Hepatocyte (in vitro differentiated cells): ENCODE results near the gene YPEL1.

Experiments
- EZH2 ChIP-seq: fragments of 200-600 bp; sonication (generic); IDR thresholded peaks from 2 replicates; pipeline ENCODE4 v1.6.1; 2016; ENCODE audit warnings: antibody characterized with exemption, mild to moderate bottlenecking, borderline replicate concordance
- TF ChIP-seq, protein P1 (sequence below): fragments of 200-600 bp; sonication (generic); IDR thresholded peaks from 2 replicates; pipeline ENCODE4 v1.5.1; 2016; ENCODE audit warnings: antibody characterized with exemption, mild to moderate bottlenecking; ENCODE audit not compliant: poor library complexity

DNA sequence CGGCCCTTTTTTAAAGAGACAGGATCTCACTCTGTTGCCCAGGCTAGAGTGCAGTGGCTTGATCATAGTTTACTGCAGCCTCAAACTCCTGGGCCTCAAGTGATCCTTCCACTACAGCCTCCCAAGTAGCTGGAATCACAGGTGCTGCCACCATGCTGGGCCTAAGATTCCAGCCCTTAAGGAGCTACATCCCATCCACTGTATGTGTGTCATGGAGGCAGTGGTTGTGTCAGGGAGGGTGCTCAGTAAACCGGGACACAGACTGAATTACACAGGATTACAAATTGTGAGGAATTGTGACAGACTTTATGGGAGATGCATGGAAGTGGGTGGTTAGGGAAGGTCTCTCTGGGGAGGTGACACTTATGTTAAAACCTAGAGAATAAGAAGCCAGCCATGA is 71.9 kb downstream of the YPEL1 start:
- TF ChIP-seq, protein P1, sequence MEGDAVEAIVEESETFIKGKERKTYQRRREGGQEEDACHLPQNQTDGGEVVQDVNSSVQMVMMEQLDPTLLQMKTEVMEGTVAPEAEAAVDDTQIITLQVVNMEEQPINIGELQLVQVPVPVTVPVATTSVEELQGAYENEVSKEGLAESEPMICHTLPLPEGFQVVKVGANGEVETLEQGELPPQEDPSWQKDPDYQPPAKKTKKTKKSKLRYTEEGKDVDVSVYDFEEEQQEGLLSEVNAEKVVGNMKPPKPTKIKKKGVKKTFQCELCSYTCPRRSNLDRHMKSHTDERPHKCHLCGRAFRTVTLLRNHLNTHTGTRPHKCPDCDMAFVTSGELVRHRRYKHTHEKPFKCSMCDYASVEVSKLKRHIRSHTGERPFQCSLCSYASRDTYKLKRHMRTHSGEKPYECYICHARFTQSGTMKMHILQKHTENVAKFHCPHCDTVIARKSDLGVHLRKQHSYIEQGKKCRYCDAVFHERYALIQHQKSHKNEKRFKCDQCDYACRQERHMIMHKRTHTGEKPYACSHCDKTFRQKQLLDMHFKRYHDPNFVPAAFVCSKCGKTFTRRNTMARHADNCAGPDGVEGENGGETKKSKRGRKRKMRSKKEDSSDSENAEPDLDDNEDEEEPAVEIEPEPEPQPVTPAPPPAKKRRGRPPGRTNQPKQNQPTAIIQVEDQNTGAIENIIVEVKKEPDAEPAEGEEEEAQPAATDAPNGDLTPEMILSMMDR, result no peak
- no peak for TF ChIP-seq EZH2
